HG03196 (cell line): ENCODE results near the gene TMEM187.
"Not testable (repeated sequence)": the region's sequence is repeated elsewhere in the genome, so short reads cannot be mapped to it uniquely, and the experiment has no call there.

Source experiments
- ATAC-seq: cut with Tn5 transposase; IDR thresholded peaks from one replicate; pipeline ENCODE4 v1.9.1; 2021; ENCODE audit not compliant: unreplicated experiment

Gene TMEM187

DNA sequence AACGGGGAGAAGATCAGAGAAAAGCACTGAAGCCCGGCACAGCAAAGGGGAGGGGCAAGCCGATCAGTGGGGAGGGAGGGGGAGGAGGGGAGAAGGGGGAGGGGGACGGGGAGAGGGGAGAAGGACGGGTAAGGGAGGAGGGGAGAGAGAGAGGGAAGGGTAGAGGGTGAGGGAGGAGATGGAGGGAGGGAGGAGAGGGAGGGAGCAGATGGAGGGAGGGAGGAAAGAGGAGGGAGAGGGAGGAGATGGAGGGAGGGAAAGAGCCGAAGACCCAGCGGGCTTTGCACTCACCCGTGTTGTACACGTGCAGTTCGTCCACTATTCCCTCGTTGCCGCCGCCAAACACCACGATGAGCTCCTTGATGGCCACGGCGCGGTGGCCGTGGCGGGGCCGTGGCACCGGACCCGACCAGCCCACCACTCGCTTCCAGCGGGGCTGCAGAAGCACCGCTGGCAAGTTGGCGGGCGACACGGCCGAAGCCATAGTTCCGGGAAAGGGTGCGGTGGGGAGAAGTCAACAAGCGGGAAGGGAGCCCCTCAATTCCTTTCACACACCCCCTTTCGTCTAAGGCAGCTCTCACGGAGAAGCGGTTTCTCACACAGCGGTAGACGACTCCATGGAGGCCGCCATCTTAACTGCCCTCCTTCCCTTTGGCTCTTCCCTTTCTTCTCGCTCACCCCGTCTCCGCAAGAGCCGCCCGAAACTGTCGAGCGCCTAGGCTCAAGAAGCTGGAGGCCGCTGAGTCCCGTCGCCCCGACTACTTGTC, 2.0 kb upstream of the TMEM187 start:
- no peak for ATAC-seq

- ATAC-seq = peak; percentile 37
Measured at GRCh38 chrX:153971124-153971449, 1.5 kb upstream of the TMEM187 start.

DNA sequence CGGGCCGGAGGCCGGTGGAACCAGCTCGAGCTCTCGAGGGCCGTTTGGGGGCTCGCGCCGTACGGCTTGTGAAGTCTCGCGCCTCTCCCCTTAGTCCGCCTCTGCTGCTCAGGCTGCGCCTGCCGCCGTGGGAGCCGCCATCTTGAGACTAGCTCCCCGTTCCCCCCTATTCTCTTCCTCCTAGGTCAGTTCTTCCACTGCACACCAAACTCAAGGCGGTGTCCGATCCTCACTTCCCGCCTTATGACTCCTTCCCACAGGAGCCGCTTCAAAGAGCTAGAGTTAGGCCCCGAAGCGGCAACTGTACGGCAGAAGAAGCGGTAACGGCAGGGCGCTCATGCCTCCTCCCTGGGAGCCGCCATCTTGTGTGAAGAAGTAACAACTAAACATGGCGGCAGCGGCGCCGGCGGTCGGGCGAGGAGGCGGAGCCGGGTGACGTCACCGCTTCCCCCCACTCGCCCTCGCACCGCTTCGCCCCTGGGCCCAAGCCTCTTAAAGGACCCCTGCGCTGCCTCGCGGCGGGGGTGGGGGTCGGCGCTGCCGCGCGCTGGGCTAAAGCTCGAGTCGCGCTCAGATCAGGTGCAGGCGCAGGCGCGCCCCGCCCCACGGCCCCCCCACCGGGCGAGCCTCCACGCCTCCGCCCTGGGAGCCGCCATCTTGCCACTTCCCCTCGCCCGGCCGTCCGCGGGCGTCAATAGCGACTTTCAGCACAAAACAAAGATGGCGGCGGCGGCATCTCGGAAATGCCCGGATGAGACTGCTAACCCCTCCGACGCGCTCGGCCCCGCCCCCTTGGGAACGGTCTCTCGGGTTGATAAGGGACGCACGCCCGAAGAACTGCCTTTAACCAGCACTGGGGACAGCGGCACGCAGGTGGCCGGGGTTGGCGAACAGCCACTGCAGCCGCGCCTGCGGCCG, 845 bp upstream of the TMEM187 start, which contains the start of gene HCFC1:
Gene HCFC1, minus strand, starts transcription at position 369 of the 918 bp plus-strand sequence. CDS start 978 bp downstream, outside the sequence.
- peak; percentile 40 for ATAC-seq

- ATAC-seq = no peak
Measured at GRCh38 chrX:153973127-153974002, 811 bp downstream of the TMEM187 start.

DNA sequence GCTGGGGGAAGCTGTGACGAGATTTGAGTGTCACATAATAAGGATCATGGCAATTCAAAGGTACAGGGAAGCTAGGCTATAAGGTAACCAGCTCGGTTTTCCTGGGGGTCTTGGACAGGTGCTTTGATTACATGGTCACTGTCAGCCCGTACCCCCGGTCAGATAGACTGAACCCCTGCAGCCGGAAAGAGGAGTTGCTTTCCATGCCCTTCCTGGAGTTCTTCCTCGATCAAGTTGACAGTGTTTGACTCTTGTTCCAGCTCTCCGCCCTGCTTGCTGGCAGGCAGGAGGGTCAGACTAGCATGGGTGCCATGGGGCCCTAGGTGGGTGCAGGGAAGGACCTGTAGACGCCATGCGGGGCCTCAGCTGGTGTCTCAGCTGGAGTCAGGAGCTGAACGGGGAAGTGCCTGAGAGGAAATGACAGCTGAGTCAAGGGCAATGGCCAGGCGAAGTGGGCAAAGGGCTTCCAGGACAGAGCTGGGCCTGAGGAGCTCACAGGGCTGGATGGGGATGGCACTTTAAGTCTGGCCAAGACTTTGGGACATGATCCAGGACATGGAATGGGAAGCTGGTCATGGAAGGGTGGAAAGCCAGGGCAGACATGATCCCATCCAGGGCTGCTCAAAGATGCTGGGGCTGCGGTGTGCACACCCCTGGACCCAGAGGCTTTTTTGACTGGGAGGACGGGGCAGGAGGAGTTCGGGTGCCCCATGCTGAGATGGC, 1.6 kb downstream of the TMEM187 start:
- no peak for ATAC-seq

- ATAC-seq = no peak
Measured at GRCh38 chrX:153974726-153975286, 2.3 kb downstream of the TMEM187 start.

GRCh38 chrX:153980394-153980793, 7.8 kb downstream of the TMEM187 start:
- not testable (repeated sequence) for ATAC-seq

- no peak for ATAC-seq
Measured at GRCh38 chrX:153981231-153981630, 8.7 kb downstream of the TMEM187 start.

- ATAC-seq = no peak
Measured at GRCh38 chrX:153981771-153982533, 9.4 kb downstream of the TMEM187 start.

DNA sequence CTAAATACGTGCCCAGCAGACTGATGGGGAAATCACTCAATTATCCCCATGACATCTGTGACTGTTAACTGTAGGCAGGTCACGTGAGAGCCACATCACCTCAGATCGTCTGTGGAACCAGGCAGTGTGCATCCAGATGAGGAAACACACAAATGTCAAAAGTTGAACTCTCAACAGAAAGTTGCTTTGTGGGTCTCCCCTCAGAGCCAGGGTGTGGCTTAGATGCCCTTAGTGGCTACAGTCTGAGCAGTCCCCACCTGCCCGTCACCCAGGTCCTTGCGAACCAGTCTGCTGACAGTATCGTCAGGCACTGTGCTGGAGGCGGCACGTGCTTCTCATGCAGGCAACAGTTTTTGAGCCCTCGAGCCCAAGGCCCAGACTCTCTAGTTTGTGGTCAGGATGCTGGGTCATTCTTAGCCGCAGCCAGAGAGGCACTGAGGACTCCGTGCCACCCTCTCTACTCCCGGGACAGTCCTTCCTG, 10.8 kb downstream of the TMEM187 start:
- no peak for ATAC-seq

DNA sequence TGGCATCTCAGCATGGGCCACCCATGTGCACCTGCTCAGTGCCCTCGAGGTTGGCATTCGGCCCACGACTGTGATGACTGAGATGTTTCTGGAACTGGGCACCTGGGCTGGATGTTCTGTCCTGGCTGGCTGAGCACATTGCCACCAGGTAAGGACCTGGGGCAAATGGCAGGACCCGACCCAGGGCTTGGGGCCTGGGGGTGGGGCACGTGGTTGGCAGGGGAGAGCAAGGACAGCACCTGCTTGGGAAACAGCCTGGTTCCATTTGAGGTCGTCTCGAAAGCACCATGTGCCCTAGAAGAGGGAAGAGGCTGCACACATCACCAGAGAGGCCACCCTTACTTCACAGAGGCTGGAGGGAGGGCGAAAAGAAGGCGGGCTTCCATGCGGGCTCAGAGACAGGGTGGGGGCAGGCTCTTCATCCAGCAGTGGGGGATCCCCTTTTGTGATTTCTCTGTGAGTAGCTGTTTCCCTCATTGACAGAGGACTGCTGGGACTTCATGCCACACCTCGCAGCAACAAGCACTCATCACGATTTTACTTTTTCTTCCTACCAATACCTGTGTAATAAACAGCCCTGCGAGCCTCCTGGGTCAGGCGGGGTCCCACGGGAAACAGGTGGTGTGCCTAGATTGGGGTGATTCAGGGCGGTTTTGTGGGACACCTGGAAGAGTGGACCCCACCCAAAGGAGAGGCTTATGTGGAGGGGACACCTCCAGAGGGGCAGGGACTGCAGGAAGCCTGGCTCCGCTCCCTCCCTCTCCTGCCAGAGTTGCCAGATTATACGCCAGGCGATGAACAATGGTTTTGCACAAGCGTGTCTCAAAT, 12.0 kb downstream of the TMEM187 start:
- ATAC-seq = no peak

- ATAC-seq = no peak
Measured at GRCh38 chrX:153988493-153988892, 15.9 kb downstream of the TMEM187 start.

- no peak for ATAC-seq
Measured at GRCh38 chrX:153989973-153990655, 17.6 kb downstream of the TMEM187 start.

GRCh38 chrX:153991013-153991580, 18.5 kb downstream of the TMEM187 start:
- no peak for ATAC-seq

DNA sequence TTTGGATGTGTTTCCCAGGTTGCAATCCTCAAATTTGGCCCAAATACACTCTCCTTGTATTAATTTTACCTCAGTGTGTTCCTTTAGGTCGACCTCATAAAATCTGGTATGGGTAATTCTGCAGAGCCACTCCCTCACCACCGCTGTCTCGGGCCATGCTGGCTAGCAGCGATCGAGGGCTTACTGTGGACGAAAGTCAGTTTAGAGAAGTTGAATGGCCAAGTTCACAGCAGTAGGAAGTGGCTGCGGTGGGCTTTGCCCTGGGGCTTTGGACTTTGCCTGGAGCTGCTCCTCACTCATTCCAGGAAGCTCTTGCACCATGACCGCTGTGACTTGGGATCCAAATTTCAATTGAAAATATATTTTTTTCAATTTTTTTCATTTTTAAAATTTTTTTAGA, 19.6 kb downstream of the TMEM187 start:
- ATAC-seq = no peak

GRCh38 chrX:153993079-153993478, 20.5 kb downstream of the TMEM187 start:
- ATAC-seq = no peak

GRCh38 chrX:153993978-153994377, 21.4 kb downstream of the TMEM187 start:
- ATAC-seq = no peak
